ENCODE measurements around the gene CACNA2D1.

The CACNA2D1 gene

GRCh38 chr7:82443547-82444219, at the start of gene CACNA2D1:
CACNA2D1 (minus strand) TSS chr7:82443777.
- in situ Hi-C loops (cut with MboI; ENCODE audit: low sequenced_read_pairs) = no loop called here

DNA sequence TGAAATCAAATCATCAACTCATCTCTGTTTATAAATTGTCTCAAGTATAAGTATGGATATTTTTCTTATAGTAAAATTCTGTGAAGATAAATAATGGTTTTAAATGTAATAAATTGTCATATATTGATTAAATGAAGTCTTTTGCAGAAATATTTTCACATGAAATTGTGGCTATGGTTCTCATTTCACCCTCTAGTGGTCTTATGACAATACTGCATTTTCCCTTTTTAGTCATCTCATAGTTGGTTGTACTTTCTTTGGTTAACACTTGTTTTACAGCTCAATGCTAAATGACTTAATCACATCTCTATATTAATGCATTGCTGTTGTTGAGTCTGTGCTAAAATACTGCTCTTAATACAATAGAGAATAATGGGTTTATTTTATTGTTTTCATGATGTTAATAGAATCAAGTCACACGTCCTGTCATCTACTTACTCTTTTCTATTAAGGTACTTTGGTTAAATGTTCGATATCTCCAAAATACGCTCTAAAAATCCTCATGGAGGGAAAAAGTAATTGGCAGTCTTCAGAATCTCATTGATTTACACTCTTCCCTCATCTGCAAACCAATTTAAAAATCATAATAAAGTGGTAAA, 38.0 kb upstream of the CACNA2D1 start:
- in situ Hi-C loops (cut with MboI; ENCODE audit: low sequenced_read_pairs) = no loop called here

DNA sequence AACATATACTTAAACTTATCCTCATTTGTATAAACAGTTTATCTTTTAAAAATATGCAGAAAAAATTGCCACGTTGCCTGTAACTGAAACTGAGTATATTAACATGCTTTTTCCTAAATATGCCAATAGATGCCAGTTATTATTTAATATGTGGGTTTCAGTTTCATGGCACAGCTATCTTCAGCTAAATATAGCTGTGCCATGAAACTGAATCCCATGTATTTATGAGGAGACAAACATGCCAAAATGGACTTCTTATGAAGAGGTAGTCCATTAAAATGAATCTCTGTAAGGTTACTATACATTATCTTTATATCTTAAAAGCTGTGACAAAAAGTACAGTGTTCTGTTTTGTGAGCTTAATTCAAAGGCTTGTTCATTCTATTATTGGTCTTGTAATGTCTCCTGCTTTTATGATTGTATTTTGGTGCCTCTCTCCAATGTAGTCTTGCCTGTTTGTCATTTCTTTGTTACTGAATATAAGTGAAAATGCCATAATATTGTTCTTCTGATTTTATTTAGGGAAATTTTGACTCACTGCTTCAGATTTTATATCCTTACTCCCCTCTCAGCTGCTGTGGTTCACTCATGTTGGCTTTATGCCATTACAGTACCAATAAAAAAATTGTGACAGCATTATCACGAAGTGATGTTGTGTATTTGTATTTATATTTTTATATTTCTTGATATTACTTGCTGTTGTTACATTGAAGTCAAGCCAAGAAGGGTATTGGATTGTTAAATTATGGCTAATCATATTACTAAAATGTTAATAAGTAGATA, 34.3 kb upstream of the CACNA2D1 start:
- in situ Hi-C loops (cut with MboI; ENCODE audit: low sequenced_read_pairs) = no loop called here

- in situ Hi-C loops (cut with MboI; ENCODE audit: low sequenced_read_pairs) = no loop called here
Observed at GRCh38 chr7:82472966-82473365, 29.4 kb upstream of the CACNA2D1 start.

DNA sequence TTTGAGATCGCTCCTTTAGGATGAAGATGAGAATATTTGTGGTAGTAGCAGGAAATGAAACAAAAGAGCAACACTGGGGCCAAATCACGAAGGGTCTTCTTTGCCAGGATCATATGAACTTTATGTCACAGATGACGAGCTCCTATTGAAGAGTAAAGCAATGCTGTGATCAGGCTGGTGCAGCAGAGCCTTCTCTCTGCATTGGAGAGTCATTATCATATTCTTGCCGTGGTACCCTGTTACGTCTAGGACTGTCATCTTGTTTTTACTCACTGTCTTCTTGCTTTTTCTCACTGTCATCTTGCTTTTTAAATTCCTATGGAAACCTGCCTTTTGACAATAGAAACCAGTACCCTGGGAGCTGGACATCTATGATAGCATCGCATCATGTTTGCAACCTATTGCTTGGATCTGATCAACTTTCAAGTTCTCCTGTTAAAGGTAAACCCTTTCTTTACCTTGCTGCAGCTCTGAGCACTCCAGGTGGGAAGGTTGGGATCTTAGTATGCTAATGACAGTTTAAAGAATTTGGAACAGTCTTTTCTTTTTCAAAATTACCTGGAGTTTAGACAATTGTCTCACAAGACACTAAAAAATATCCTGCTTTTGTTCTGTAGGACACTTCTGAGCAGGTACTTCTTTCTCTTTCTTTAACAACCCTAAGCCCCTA, 27.9 kb upstream of the CACNA2D1 start:
- in situ Hi-C loops (cut with MboI; ENCODE audit: low sequenced_read_pairs) = no loop called here

DNA sequence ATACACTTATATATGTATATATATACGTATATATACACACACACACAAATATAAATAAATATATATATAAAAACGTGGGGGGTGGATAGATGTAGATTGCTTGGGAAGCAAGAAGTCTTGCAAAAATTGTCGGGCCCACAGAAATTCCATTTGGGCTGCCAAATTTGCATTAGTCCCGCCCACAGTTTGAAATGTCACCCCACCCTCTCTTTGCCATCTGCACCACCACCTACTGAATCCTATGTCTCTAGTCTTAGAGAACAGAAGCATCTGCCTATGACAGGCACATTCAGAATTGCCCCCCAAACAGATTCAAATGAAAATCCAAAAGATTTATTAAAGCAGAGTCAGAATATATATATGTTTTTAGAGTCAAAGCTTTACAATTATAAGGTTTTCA, 25.6 kb upstream of the CACNA2D1 start:
- in situ Hi-C loops (cut with MboI; ENCODE audit: low sequenced_read_pairs) = no loop called here

- in situ Hi-C loops (cut with MboI; ENCODE audit: low sequenced_read_pairs) = no loop called here
Observed at GRCh38 chr7:82468435-82468834, 24.9 kb upstream of the CACNA2D1 start.

GRCh38 chr7:82467020-82467419, 23.4 kb upstream of the CACNA2D1 start:
- in situ Hi-C loops (cut with MboI; ENCODE audit: low sequenced_read_pairs) = no loop called here

DNA sequence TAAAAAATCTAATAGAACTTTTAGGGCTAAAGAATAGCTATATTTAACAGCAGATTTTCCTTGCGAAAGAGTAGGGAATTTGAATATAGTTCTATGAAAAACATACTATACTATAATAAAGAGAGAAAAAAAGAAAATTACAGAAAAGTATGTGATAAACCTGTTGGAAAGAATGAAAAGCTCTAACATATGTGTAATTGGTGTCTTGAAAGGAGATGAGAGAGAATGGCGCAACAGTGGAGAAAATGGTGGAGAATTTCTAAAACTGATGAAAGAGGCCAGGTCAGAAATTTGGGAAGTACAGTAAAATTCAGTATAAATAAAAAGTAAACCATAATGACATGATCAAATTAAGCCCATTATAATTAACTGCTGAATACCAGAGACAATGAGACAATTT, 20.8 kb upstream of the CACNA2D1 start:
- in situ Hi-C loops (cut with MboI; ENCODE audit: low sequenced_read_pairs) = no loop called here

GRCh38 chr7:82455295-82455694, 11.7 kb upstream of the CACNA2D1 start:
- in situ Hi-C loops (cut with MboI; ENCODE audit: low sequenced_read_pairs) = no loop called here

DNA sequence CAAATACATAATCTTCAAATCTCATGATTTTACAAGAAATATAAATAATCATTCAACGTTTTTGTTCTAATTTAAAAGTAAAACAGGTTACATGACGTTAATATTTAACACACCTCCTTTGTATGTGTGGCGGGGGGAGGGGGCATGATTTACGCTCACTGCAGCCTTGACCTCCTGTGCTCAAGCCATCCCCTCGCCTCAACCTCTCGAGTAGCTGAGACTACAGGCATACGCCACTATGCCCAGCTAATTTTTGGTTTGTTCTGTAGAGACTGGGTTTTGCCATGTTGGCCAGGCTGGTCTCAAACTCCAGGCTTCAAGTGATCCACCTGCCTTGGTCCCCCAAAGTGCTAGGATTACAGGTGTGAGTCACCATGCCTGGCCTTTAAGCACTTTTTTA, 7.2 kb upstream of the CACNA2D1 start:
- in situ Hi-C loops (cut with MboI; ENCODE audit: low sequenced_read_pairs) = no loop called here

GRCh38 chr7:82449910-82450309, 6.3 kb upstream of the CACNA2D1 start:
- in situ Hi-C loops (cut with MboI; ENCODE audit: low sequenced_read_pairs) = no loop called here

- in situ Hi-C loops (cut with MboI; ENCODE audit: low sequenced_read_pairs) = no loop called here
Observed at GRCh38 chr7:82446897-82447296, 3.3 kb upstream of the CACNA2D1 start.

GRCh38 chr7:82445271-82445670, 1.7 kb upstream of the CACNA2D1 start:
- in situ Hi-C loops (cut with MboI; ENCODE audit: low sequenced_read_pairs) = no loop called here

- in situ Hi-C loops (cut with MboI; ENCODE audit: low sequenced_read_pairs) = no loop called here
Observed at GRCh38 chr7:82444220-82444909, 788 bp upstream of the CACNA2D1 start.

DNA sequence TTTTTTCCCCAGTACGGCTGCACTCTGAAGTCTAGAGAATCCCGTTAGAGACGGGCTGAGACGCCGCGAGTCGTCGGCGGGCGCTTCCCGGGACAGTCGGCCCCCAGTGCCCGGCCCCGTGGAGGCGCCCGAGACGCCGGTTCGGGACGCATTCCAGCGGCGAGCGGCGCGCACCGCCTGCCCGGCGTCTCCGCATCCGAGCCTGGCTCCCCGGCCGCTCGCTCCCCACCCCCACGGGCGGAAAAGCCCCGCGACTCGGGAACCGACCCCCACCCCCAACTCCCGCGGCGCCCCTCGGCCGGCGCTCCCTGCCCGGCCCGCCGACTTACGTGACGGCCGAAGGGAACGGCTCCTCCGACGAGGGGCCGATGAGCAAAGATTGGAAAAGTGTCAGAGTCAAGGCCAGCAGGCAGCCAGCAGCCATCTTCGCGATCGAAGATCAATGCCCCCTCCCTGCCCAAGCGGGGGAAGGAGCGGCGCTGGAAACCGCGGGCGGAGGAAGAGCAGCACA, 486 bp downstream of the CACNA2D1 start:
- in situ Hi-C loops (cut with MboI; ENCODE audit: low sequenced_read_pairs) = no loop called here

DNA sequence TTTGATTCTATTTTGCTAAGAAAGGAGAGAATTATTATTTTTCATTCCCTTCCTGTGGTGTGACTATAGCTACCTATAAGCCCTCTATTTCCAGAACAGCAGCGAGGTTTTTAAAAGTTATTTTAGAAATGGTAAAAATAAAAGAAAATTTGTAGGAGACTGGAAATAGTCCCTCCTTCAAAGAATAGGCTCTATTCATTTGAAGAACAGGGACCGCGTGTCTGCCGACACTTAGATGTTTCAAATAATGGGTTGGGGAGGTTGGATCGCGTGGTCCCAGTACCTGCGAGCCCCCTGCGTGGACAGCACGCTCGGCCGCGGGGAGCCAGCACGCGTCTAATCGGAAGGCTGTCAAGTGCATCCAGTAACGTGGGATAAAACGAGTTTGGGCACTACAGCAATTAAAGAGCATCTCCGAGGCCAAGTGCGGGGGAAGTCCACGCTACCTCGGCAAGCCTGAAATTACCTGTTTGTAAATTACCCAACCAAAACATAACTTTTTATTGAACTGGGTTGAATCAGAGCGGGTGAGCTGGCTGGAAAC, 1.0 kb downstream of the CACNA2D1 start:
- in situ Hi-C loops (cut with MboI; ENCODE audit: low sequenced_read_pairs) = no loop called here

- in situ Hi-C loops (cut with MboI; ENCODE audit: low sequenced_read_pairs) = no loop called here
Observed at GRCh38 chr7:82441669-82442478, 1.7 kb downstream of the CACNA2D1 start.

DNA sequence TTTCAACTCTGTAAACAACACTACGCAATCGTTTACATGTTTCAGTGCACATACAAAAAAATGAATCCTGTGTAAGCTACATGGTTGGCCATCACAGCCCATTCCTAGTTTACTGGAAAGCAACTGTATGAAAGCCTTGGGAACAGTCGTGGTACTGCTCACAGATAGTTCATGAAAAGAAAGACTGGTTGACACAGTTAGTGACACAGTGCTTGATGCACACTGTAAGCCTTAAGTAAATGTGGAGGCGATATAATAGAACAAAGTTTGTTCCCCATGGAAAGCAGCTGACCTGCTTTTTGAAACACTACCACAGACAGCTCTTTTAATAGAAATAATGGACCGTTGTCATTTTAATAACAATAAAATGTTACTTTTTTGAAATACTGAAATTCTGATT, 5.1 kb downstream of the CACNA2D1 start:
- in situ Hi-C loops (cut with MboI; ENCODE audit: low sequenced_read_pairs) = no loop called here

DNA sequence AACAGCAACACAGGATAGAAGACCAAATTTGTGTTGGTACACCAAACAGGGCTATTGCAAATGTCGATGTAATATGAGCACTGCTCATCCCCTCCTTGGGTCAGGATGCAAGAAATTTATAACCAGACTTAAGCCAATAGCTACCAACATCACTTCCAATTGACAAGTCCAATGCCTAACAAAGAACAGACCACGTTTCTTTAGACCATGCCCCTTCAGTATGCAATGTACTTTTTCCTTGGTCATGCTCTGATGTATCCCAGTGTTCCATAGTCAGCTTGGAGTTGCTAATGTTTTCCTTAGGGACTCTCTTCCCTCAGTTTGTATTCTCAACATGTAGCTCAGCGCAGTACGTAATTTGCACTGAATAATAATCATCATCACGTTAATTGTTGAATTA, 7.8 kb downstream of the CACNA2D1 start:
- in situ Hi-C loops (cut with MboI; ENCODE audit: low sequenced_read_pairs) = no loop called here

All from HL-60/S4 treated with retinoic acid at 250 ng/mL for 4 days and 3 days (cell line).